Hepatocyte (in vitro differentiated cells): ENCODE data around the gene PROX2. TPM values are rescaled to one million over a fixed set of nuclear protein-coding genes. Genes with fewer than 3 reads are reported as not detected.

Source experiments
- DNase-seq: peaks from one replicate; pipeline ENCODE4 v3.0.0-alpha.2; 2016; ENCODE audit warnings: low spot score
- H2AFZ ChIP-seq: fragments of 200-600 bp; sonication (generic); 2 replicates; pipeline ENCODE4 v1.6.0; 2016; ENCODE audit warnings: antibody characterized with exemption, mild to moderate bottlenecking
- H3K27ac ChIP-seq: fragments of 200-600 bp; sonication (generic); 2 replicates; pipeline ENCODE4 v1.5.1; 2016; ENCODE audit warnings: mild to moderate bottlenecking
- H3K27me3 ChIP-seq: fragments of 200-600 bp; sonication (generic); 2 replicates; pipeline ENCODE4 v1.6.1; 2016
- H3K36me3 ChIP-seq: fragments of 200-600 bp; sonication (generic); replicated peaks from 2 replicates; pipeline ENCODE4 v1.5.1; 2016; ENCODE audit warnings: low read depth; ENCODE audit not compliant: insufficient read depth
- H3K4me1 ChIP-seq: fragments of 200-600 bp; sonication (generic); 2 replicates; pipeline ENCODE4 v1.5.1; 2016; ENCODE audit warnings: mild to moderate bottlenecking, moderate library complexity; ENCODE audit not compliant: insufficient read depth
- H3K4me2 ChIP-seq: fragments of 200-600 bp; sonication (generic); 2 replicates; pipeline ENCODE4 v1.6.0; 2016
- H3K4me3 ChIP-seq: fragments of 200-600 bp; sonication (generic); 2 replicates; pipeline ENCODE4 v1.5.1; 2016; ENCODE audit warnings: mild to moderate bottlenecking
- H3K79me2 ChIP-seq: fragments of 200-600 bp; sonication (generic); 2 replicates; pipeline ENCODE4 v1.6.0; 2017; ENCODE audit warnings: mild to moderate bottlenecking
- H3K9me2 ChIP-seq: fragments of 200-600 bp; sonication (generic); replicated peaks from 2 replicates; pipeline ENCODE4 v1.6.0; 2017; ENCODE audit warnings: mild to moderate bottlenecking; ENCODE audit not compliant: insufficient read depth
- H3K9me3 ChIP-seq: fragments of 200-600 bp; sonication (generic); 2 replicates; pipeline ENCODE4 v1.5.1; 2016; ENCODE audit warnings: low read depth, mild to moderate bottlenecking
- H4K20me1 ChIP-seq: fragments of 200-600 bp; sonication (generic); 2 replicates; pipeline ENCODE4 v1.6.0; 2016; ENCODE audit warnings: mild to moderate bottlenecking; ENCODE audit not compliant: insufficient read depth, poor library complexity, severe bottlenecking
- EZH2 ChIP-seq: fragments of 200-600 bp; sonication (generic); IDR thresholded peaks from 2 replicates; pipeline ENCODE4 v1.6.1; 2016; ENCODE audit warnings: antibody characterized with exemption, mild to moderate bottlenecking, borderline replicate concordance
- EZH2phosphoT487 ChIP-seq: fragments of 200-600 bp; sonication (generic); IDR thresholded peaks from one replicate; pipeline ENCODE4 v1.6.1; 2018; ENCODE audit warnings: antibody characterized with exemption, mild to moderate bottlenecking, low read depth, moderate library complexity; ENCODE audit not compliant: unreplicated experiment, severe bottlenecking
- WGBS: methylation state at CpG from one replicate; pipeline ENCODE4 v1.1.6; 2016; ENCODE audit warnings: low lambda C conversion rate; ENCODE audit errors: missing lambda C conversion rate; 5-methylcytosine and 5-hydroxymethylcytosine counted together
- polyA plus RNA-seq: library from polyadenylated mRNA; unstranded; fragments of >200 nt; fragmentation: Nextera tagmentation; extraction: Ambion mirVana; gene quantifications from 2 replicates; pipeline ENCODE4 v1.2.1, GENCODE V29; 2016
- total RNA-seq: library from RNA; depleted of rRNA; stranded (reverse); fragments of >200 nt; gene quantifications from 2 replicates; pipeline ENCODE4 v1.2.3, GENCODE V29; 2014
- TF ChIP-seq, protein P1 (sequence below): fragments of 200-600 bp; sonication (generic); IDR thresholded peaks from 2 replicates; pipeline ENCODE4 v1.5.1; 2016; ENCODE audit warnings: antibody characterized with exemption, mild to moderate bottlenecking; ENCODE audit not compliant: poor library complexity

PROX2 gene
- total and polyA plus RNA-seq, 2 experiments from 2014 or later, result not detected

GRCh38 chr14:74841230-74842207 is 34.4 kb downstream of the PROX2 start:
- Histone ChIP-seq H3K27ac (no peak overlapping the region), H3K4me2 (no peak overlapping the region), H4K20me1 (no peaks in the 10 kb centered on the region), H2AFZ (no peak overlapping the region), H3K36me3 (no peaks in the 10 kb centered on the region), H3K79me2 (no peaks in the 10 kb centered on the region), H3K27me3 (no peaks in the 10 kb centered on the region), H3K4me1 (peaks cover 13% of the 10 kb centered on the region), H3K9me3 (no peaks in the 10 kb centered on the region), H3K4me3 (no peak overlapping the region), H3K9me2 (no peaks in the 10 kb centered on the region)
- WGBS, result 95% methylated on average over 4 of the region's 4 CpGs
- DNase-seq, result no peak
- TF ChIP-seq EZH2phosphoT487 (no peak), EZH2 (no peak)
- TF ChIP-seq, protein P1, sequence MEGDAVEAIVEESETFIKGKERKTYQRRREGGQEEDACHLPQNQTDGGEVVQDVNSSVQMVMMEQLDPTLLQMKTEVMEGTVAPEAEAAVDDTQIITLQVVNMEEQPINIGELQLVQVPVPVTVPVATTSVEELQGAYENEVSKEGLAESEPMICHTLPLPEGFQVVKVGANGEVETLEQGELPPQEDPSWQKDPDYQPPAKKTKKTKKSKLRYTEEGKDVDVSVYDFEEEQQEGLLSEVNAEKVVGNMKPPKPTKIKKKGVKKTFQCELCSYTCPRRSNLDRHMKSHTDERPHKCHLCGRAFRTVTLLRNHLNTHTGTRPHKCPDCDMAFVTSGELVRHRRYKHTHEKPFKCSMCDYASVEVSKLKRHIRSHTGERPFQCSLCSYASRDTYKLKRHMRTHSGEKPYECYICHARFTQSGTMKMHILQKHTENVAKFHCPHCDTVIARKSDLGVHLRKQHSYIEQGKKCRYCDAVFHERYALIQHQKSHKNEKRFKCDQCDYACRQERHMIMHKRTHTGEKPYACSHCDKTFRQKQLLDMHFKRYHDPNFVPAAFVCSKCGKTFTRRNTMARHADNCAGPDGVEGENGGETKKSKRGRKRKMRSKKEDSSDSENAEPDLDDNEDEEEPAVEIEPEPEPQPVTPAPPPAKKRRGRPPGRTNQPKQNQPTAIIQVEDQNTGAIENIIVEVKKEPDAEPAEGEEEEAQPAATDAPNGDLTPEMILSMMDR, result no peak

DNA sequence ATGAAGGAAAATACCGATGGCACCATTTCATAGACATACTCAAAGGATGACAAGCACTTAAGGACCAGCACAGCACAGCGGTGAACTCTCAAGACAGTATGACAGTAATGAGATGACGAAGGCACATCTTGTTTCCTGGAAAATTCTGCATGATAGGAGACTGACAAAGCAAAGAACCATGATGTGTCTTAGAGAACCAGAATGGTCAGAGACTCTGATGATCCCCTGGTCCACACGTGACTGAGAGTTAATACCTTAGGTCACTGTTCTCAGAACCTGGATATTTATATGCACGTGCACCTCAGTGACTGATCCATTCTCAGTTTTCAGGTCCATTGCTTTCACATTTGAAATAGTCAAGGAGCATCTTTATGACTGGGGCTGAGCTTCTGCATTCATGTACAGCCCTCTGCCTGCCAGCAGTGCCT is 35.3 kb downstream of the PROX2 start:
- no peaks in the 10 kb centered on the region for H3K79me2 ChIP-seq
- no peak overlapping the region for H3K27ac ChIP-seq
- TF ChIP-seq EZH2 (no peak), EZH2phosphoT487 (no peak)
- TF ChIP-seq, protein P1, result no peak
- no peak overlapping the region for H3K4me2 ChIP-seq
- H4K20me1 ChIP-seq, result no peaks in the 10 kb centered on the region
- peaks cover 9% of the 10 kb centered on the region for H3K4me1 ChIP-seq
- H3K36me3 ChIP-seq, result no peaks in the 10 kb centered on the region
- WGBS, result 97% methylated on average over 5 of the region's 5 CpGs
- H3K9me2 ChIP-seq, result no peaks in the 10 kb centered on the region
- no peaks in the 10 kb centered on the region for H3K9me3 ChIP-seq
- H3K27me3 ChIP-seq, result no peaks in the 10 kb centered on the region
- H3K4me3 ChIP-seq, result no peak overlapping the region
- no peak for DNase-seq
- H2AFZ ChIP-seq, result no peak overlapping the region

- H3K4me2 ChIP-seq, result no peak overlapping the region
Observed at GRCh38 chr14:74838166-74838565, 37.8 kb downstream of the PROX2 start.

GRCh38 chr14:74836251-74836960 is 39.5 kb downstream of the PROX2 start:
- H3K9me2 ChIP-seq, result no peaks in the 10 kb centered on the region
- H3K27ac ChIP-seq, result no peak overlapping the region

More at GRCh38 chr14:74838166-74838565, 37.8 kb downstream of the PROX2 start:
- no peak overlapping the region for H2AFZ ChIP-seq
- no peaks in the 10 kb centered on the region for H3K36me3 ChIP-seq
- H3K79me2 ChIP-seq, result no peaks in the 10 kb centered on the region
- WGBS, result 71% methylated on average over 2 of the region's 2 CpGs
- no peak for TF ChIP-seq EZH2phosphoT487
- H3K27me3 ChIP-seq, result no peaks in the 10 kb centered on the region
- no peak overlapping the region for H3K4me3 ChIP-seq
- no peak overlapping the region for H3K27ac ChIP-seq
- no peak for DNase-seq
- no peaks in the 10 kb centered on the region for H3K9me2 ChIP-seq
- H3K4me1 ChIP-seq, result no peaks in the 10 kb centered on the region
- H3K9me3 ChIP-seq, result no peaks in the 10 kb centered on the region
- no peaks in the 10 kb centered on the region for H4K20me1 ChIP-seq

More at GRCh38 chr14:74836251-74836960, 39.5 kb downstream of the PROX2 start:
- H3K36me3 ChIP-seq, result no peaks in the 10 kb centered on the region
- H3K79me2 ChIP-seq, result no peaks in the 10 kb centered on the region
- DNase-seq, result no peak
- no peaks in the 10 kb centered on the region for H4K20me1 ChIP-seq
- no peaks in the 10 kb centered on the region for H3K4me1 ChIP-seq
- 74% methylated on average over 1 of the region's 1 CpG for WGBS
- TF ChIP-seq EZH2phosphoT487, result no peak
- TF ChIP-seq, protein P1, result no peak
- no peak for TF ChIP-seq EZH2
- no peak overlapping the region for H2AFZ ChIP-seq
- no peak overlapping the region for H3K4me2 ChIP-seq
- H3K27me3 ChIP-seq, result no peaks in the 10 kb centered on the region
- no peaks in the 10 kb centered on the region for H3K9me3 ChIP-seq
- H3K4me3 ChIP-seq, result no peak overlapping the region
